Transverse colon (tissue), 4 donors: ENCODE data around the gene ZNF302. TPM values are rescaled to one million over a fixed set of nuclear protein-coding genes. Genes with fewer than 3 reads are reported as not detected.
"Not testable (repeated sequence)": the region's sequence is repeated elsewhere in the genome, so short reads cannot be mapped to it uniquely, and the experiment has no call there.

Experiments used
- DNase-seq: peaks from one replicate; pipeline ENCODE4 v3.0.0-alpha.2; 2019
- H3K27ac ChIP-seq, 4 donors: fragments of 200-600 bp; sonication (generic); 2 replicates each; pipeline ENCODE4 v1.5.1; 2016 to 2018; ENCODE audit warnings: inconsistent platforms in 4 of 4
- H3K27me3 ChIP-seq: fragments of 200-600 bp; sonication (generic); 2 replicates; pipeline ENCODE4 v1.5.1; 2017; ENCODE audit warnings: inconsistent platforms
- H3K36me3 ChIP-seq, 4 donors: fragments of 200-600 bp; sonication (generic); 2 replicates each; pipeline ENCODE4 v1.5.1; 2017 to 2019; ENCODE audit warnings: inconsistent platforms in 4 of 4
- H3K4me1 ChIP-seq, 4 donors: fragments of 200-600 bp; sonication (generic); 2 replicates each; pipeline ENCODE4 v1.5.1; 2017 to 2020; ENCODE audit warnings: inconsistent platforms in 4 of 4
- H3K4me3 ChIP-seq, 4 donors: fragments of 200-600 bp; sonication (generic); 1 replicate in 1 of 4; 2 replicates in 3 of 4; pipeline versions ENCODE4 v1.5.1 to v1.6.1; 2017 to 2019; ENCODE audit warnings: inconsistent platforms in 4 of 4
- H3K9me3 ChIP-seq, 2 donors: fragments of 200-600 bp; sonication (generic); 2 replicates each; pipeline ENCODE4 v1.5.1; 2017 to 2019; ENCODE audit warnings: inconsistent platforms in 2 of 2
- CTCF ChIP-seq, 5 experiments: fragments of 200-600 bp in 3 of 5; fragments of 450-650 bp in 2 of 5; sonication (generic) in 3 of 5; IDR thresholded peaks; 1 replicate in 2 of 5; 2 replicates in 3 of 5; pipeline ENCODE4 v1.5.1; 2016 to 2017; ENCODE audit warnings: antibody characterized with exemption in 5 of 5, inconsistent platforms in 3 of 5, mild to moderate bottlenecking in 2 of 5, moderate library complexity in 1 of 5
- EP300 ChIP-seq: sonication (generic); formaldehyde crosslinking; IDR thresholded peaks from one replicate; pipeline ENCODE4 v1.6.1; 2017; ENCODE audit warnings: antibody characterized with exemption, low read depth
- POLR2A ChIP-seq: fragments of 450-650 bp; IDR thresholded peaks from one replicate; pipeline ENCODE4 v1.6.1; 2016; ENCODE audit warnings: antibody characterized with exemption, mild to moderate bottlenecking, moderate library complexity
- POLR2AphosphoS5 ChIP-seq, 3 donors: sonication (generic); formaldehyde crosslinking; IDR thresholded peaks; one replicate each; pipeline ENCODE4 v1.6.1; 2016; ENCODE audit warnings: antibody characterized with exemption in 3 of 3
- WGBS, 2 donors: methylation state at CpG; one replicate each; pipeline ENCODE4 v1.1.5; 2018; ENCODE audit warnings: low coverage in 1 of 2; 5-methylcytosine and 5-hydroxymethylcytosine counted together
- in situ Hi-C, 4 donors: fragments of 200-750 bp; cut with MboI; loops; one replicate each; pipeline versions ENCODE4 v1.15.0 to v1.15.1; 2017; ENCODE audit warnings: low sequenced_read_pairs in 3 of 4, low pct_ligation_motif_present in 1 of 4, low pct_unique_long_range_greater_than_20kb in 1 of 4
- intact Hi-C: fragments of 100-400 bp; cut with DNase I; formaldehyde crosslinking; loops from one replicate; pipeline ENCODE4 v1.15.1; 2023; ENCODE audit warnings: low total_unique reads
- total RNA-seq, 4 donors: library from RNA; depleted of rRNA; stranded (reverse); fragments of >200 nt; gene quantifications; one replicate each; pipeline ENCODE4 v1.1.0, GENCODE V29; 2016

ZNF302 gene
- total RNA-seq, 4 donors from 2014 or later = 4.6 to 33.0 (median 18.0) TPM

GRCh38 chr19:34664168-34664567 lies 13.3 kb upstream of the ZNF302 start:
- WGBS, 2 donors = 67% methylated on average over 1 of the region's 3 CpGs; no CpG with 5 or more reads in 1 of the 2 donors
- TF ChIP-seq POLR2A (no peak), CTCF (IDR thresholded peaks at IDR 0.05) (no peak), EP300 (no peak), POLR2AphosphoS5 (IDR thresholded peaks at IDR 0.05) (no peak)
- Histone ChIP-seq H3K27me3 (no peaks in the 10 kb centered on the region), H3K9me3 (no peaks in the 10 kb centered on the region), H3K4me3 (no peak overlapping the region), H3K36me3 (no peaks in the 10 kb centered on the region), H3K4me1 (peaks cover 0 to 5% (median 0%) of the 10 kb centered on the region in 4 donors), H3K27ac (no peak overlapping the region)
- in situ Hi-C loops (no loop called here), intact Hi-C loops (no loop called here)
- no peak for DNase-seq

- Histone ChIP-seq H3K36me3 (no peaks in the 10 kb centered on the region), H3K27ac (no peak overlapping the region), H3K4me3 (no peak overlapping the region), H3K27me3 (no peaks in the 10 kb centered on the region), H3K4me1 (peaks cover 0 to 5% (median 0%) of the 10 kb centered on the region in 4 donors), H3K9me3 (no peaks in the 10 kb centered on the region)
- no peak for DNase-seq
- intact Hi-C loops (no loop called here), in situ Hi-C loops (no loop called here)
- TF ChIP-seq CTCF (IDR thresholded peaks at IDR 0.05) (no peak), EP300 (no peak), POLR2A (no peak), POLR2AphosphoS5 (IDR thresholded peaks at IDR 0.05) (no peak)
- 85% methylated on average over 6 of the region's 6 CpGs; no CpG with 5 or more reads in 1 of the 2 donors for WGBS, 2 donors
Measured at GRCh38 chr19:34664870-34665269, 12.6 kb upstream of the ZNF302 start.

GRCh38 chr19:34665275-34665674 lies 12.2 kb upstream of the ZNF302 start:
- H3K36me3 ChIP-seq, H3K9me3 ChIP-seq, H3K27ac ChIP-seq, intact Hi-C loops, H3K4me3 ChIP-seq, H3K27me3 ChIP-seq, DNase-seq, H3K4me1 ChIP-seq, in situ Hi-C loops: not testable (repeated sequence)
- WGBS, 2 donors = 94% methylated on average over 4 of the region's 4 CpGs; no CpG with 5 or more reads in 1 of the 2 donors

DNA sequence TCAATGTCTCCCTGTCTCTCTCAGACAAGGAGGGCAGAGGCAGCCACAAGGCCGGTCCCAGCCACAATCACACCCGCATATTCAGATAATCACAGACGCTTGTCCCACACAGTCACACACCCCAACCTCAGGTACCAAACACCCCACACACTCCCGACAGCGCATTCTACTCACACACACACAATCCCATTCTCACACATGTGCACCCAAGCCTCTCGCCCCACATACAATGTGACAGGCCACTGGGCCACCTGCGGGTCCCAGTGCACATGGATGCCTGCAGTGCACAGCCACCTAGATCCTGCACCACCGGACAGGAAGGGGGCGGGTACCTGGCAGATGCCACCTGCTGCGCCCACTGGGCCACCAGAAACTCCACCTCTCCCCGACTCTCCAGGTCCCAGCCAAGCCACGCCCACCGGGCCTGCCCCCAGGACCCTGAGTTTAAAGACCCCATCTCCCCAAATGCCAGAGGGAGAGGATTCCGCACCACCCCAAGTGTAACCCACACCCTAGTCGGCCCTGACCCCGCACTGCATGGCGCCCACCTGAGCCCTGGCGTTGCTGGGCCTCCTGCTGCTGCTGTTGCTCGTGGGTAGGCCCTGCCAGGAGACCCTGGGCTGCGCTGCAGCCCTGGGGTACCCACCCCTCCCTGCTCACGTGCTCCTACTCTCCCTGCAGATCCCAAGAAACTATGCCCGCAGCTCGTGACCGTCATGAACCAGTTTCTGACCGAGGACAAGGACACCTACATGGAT lies 11.1 kb upstream of the ZNF302 start:
- no peaks in the 10 kb centered on the region for H3K36me3 ChIP-seq
- no peaks in the 10 kb centered on the region for H3K9me3 ChIP-seq
- intact Hi-C loops (no loop called here), in situ Hi-C loops (no loop called here)
- H3K27me3 ChIP-seq = no peaks in the 10 kb centered on the region
- no peak overlapping the region for H3K27ac ChIP-seq
- WGBS, 2 donors = 93% methylated on average over 25 of the region's 25 CpGs; no CpG with 5 or more reads in 1 of the 2 donors
- no peak for DNase-seq
- H3K4me3 ChIP-seq = no peak overlapping the region
- TF ChIP-seq CTCF (IDR thresholded peaks at IDR 0.05) (no peak), POLR2AphosphoS5 (IDR thresholded peaks at IDR 0.05) (no peak), EP300 (no peak), POLR2A (no peak)
- H3K4me1 ChIP-seq = peaks cover 0 to 5% (median 0%) of the 10 kb centered on the region in 4 donors
